Upper lobe of right lung (tissue), 1 donor: ENCODE measurements around the gene SLC19A2. TPM values are rescaled to one million over a fixed set of nuclear protein-coding genes. Genes with fewer than 3 reads are reported as not detected.

Experiments
- ATAC-seq: fragments of 200-7000 bp; cut with Tn5 transposase; one replicate; pipeline ENCODE4 v1.9.1; 2020; ENCODE audit warnings: mild to moderate bottlenecking, moderate library complexity
- DNase-seq: peaks from one replicate; pipeline ENCODE4 v3.0.0-alpha.2; 2020
- H3K27ac ChIP-seq: fragments of 200-600 bp; one replicate; pipeline ENCODE4 v1.8.0; 2022
- H3K27me3 ChIP-seq: fragments of 200-600 bp; one replicate; pipeline ENCODE4 v1.8.0; 2022; ENCODE audit warnings: mild to moderate bottlenecking
- H3K36me3 ChIP-seq: fragments of 200-600 bp; one replicate; pipeline ENCODE4 v1.8.0; 2022
- H3K4me1 ChIP-seq: fragments of 200-600 bp; one replicate; pipeline ENCODE4 v1.8.0; 2022
- H3K4me3 ChIP-seq: fragments of 200-600 bp; one replicate; pipeline ENCODE4 v1.8.0; 2022; ENCODE audit warnings: mild to moderate bottlenecking
- H3K9me3 ChIP-seq: fragments of 200-600 bp; one replicate; pipeline ENCODE4 v1.8.0; 2022
- CTCF ChIP-seq: fragments of 200-600 bp; IDR thresholded peaks from one replicate; pipeline ENCODE4 v1.8.0; 2022; ENCODE audit warnings: antibody characterized with exemption
- intact Hi-C: fragments of 100-400 bp; cut with DNase I; formaldehyde crosslinking; loops from one replicate; pipeline ENCODE4 v1.11.0; 2022
- total RNA-seq: library from RNA; stranded (reverse); fragmentation: NEBNext Ultra II Directional; extraction: Animal tissue kit (Norgen Biotek cat#: 25700); gene quantifications from one replicate; pipeline ENCODE4 v1.2.1, GENCODE V29; 2021
- donor health status: DM: no; HTN: yes; CAD: no; lungs with severe emphysema.

Gene SLC19A2
- total RNA-seq, 1 donor from 2014 or later = 12.8 TPM

GRCh38 chr1:169523904-169524303 is 38.2 kb upstream of the SLC19A2 start:
- Histone ChIP-seq H3K36me3 (no peaks in the 10 kb centered on the region), H3K27ac (no peak overlapping the region), H3K4me3 (no peak overlapping the region), H3K9me3 (no peaks in the 10 kb centered on the region), H3K27me3 (no peaks in the 10 kb centered on the region), H3K4me1 (no peaks in the 10 kb centered on the region)
- intact Hi-C loops = no loop called here
- DNase-seq (no peak), ATAC-seq (peak; percentile 26)
- TF ChIP-seq CTCF = no peak

GRCh38 chr1:169521226-169521625 is 35.5 kb upstream of the SLC19A2 start:
- H3K4me3 ChIP-seq = no peak overlapping the region
- H3K9me3 ChIP-seq = no peaks in the 10 kb centered on the region
- H3K4me1 ChIP-seq = no peaks in the 10 kb centered on the region
- no peaks in the 10 kb centered on the region for H3K27me3 ChIP-seq
- no peak for ATAC-seq
- no peak for TF ChIP-seq CTCF
- DNase-seq = no peak
- intact Hi-C loops = no loop called here
- no peaks in the 10 kb centered on the region for H3K36me3 ChIP-seq
- H3K27ac ChIP-seq = no peak overlapping the region

- ATAC-seq = no peak
- intact Hi-C loops = no loop called here
Observed at GRCh38 chr1:169517558-169518186, 31.9 kb upstream of the SLC19A2 start.

GRCh38 chr1:169515641-169516040 is 29.9 kb upstream of the SLC19A2 start:
- ATAC-seq (no peak), DNase-seq (no peak)
- TF ChIP-seq CTCF = no peak
- Histone ChIP-seq H3K27ac (no peak overlapping the region), H3K27me3 (no peaks in the 10 kb centered on the region), H3K4me1 (no peaks in the 10 kb centered on the region), H3K9me3 (no peaks in the 10 kb centered on the region), H3K4me3 (no peak overlapping the region), H3K36me3 (no peaks in the 10 kb centered on the region)
- intact Hi-C loops = no loop called here

More at GRCh38 chr1:169517558-169518186, 31.9 kb upstream of the SLC19A2 start:
- TF ChIP-seq CTCF = no peak
- Histone ChIP-seq H3K4me1 (no peaks in the 10 kb centered on the region), H3K27me3 (no peaks in the 10 kb centered on the region), H3K4me3 (no peak overlapping the region), H3K36me3 (no peaks in the 10 kb centered on the region), H3K9me3 (no peaks in the 10 kb centered on the region), H3K27ac (no peak overlapping the region)
- DNase-seq = no peak

GRCh38 chr1:169514566-169515270 is 29.0 kb upstream of the SLC19A2 start:
- no peak for TF ChIP-seq CTCF
- Histone ChIP-seq H3K4me1 (no peaks in the 10 kb centered on the region), H3K27ac (no peak overlapping the region), H3K9me3 (no peaks in the 10 kb centered on the region), H3K4me3 (no peak overlapping the region), H3K36me3 (no peaks in the 10 kb centered on the region), H3K27me3 (no peaks in the 10 kb centered on the region)
- intact Hi-C loops = no loop called here
- DNase-seq = no peak
- no peak for ATAC-seq
